Kidney glomerular epithelial cell (primary cell): Measurements from ENCODE around the gene COA1.
"Not testable (repeated sequence)": the region's sequence is repeated elsewhere in the genome, so short reads cannot be mapped to it uniquely, and the experiment has no call there.

ENCODE experiments used
- DNase-seq: peaks from one replicate; lab custom pipeline; 2025; lab: John Stamatoyannopoulos, UW

Gene COA1

DNA sequence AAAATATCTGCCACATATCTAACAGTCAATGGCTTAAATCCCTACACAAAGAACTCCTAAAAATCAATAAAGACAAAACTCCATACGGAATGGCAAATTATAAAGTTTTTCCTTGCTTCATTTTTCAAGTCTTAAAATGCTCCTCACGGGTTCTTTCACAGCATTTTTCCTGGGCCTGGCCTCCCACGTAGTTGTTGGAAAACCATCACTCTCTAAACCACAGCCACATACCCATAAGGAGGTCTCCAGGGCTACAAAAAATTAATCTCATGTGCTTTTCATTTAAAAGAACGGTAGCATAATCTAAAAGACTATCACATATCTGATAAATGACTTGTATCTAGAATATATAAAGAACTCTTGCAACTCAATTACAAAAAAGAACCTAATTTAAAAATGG lies 2.9 kb downstream of the COA1 start:
- no peak for DNase-seq

DNA sequence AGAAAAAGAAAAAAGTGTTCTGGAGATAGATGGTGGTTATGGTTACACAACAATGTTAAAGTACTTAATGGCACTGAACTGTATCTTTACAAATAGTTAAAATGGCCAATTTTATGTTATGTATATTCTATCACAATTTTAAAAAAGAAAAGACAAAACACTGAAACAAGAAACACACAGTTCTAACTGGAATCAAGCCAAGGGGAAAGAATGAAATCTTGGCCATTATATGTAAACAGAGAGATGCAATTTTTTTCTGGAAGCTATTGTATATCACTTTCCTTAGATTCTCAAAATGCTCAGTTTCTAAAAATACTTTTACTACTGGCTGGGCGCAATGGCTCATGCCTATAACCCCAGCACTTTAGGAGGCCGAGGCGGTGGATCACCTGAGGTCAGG lies 4.1 kb downstream of the COA1 start:
- DNase-seq, result no peak

DNA sequence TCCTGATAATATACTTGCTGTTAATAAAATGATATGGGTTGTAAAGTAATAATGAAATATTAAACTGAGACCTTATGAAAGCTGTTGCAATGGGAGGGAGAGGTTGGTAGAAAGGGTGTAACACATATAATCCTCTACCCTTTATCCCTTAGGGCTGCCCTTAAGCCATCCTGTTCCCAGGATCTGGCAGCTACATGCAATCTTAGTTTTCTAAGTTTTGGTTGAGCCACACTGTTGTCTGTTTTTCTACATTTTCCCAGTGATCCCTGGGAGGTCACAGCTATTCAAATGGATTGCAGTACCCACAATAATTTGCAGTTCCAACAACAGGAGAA lies 6.3 kb downstream of the COA1 start:
- no peak for DNase-seq

DNA sequence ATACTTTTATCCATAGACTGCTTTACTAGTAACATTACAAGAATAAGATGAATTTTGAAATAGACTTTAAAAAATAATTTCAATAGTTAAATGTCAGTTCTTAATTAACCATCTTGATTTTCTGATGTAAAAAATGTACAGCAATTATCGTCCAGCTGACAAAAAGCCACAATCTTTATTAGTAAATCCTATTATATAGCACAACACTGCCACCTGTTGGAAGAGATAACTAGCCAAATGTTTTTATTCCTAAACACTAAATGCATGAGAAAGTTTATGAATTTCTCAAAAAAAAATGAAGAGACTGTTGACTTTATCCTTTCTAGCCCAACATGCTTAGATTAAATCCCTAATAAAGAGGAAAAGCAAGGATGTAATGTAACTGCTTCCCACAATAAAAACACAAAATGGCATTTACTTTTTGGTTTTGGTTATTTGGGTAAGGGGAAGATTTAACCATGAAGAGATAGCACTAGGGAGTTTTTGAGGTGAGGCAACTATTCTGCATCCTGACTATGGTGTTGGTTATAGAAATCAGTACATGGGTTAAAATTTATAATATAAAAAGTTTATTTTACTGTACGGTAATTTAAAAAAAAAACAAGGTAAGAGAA lies 8.0 kb downstream of the COA1 start:
- peak; percentile 46 for DNase-seq

DNA sequence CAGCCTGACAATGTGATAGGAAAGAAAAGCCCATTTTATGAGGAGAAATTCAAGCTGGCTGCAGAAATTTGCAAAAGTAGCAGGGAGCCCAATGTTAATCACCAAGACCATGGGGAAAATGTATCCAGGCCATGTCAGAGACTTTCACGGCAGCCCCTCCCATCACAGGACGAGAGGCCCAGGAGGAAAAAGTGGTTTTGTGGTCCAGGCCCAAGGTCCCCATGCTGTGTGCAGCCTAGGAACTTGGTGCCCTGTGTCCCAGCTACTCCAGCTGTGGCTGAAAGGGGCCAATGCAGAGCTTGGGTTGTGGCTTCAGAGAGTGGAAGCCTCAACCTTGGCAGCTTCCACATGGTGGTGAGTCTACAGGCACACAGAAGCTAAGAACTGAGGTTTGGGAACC lies 12.7 kb downstream of the COA1 start:
- no peak for DNase-seq

DNA sequence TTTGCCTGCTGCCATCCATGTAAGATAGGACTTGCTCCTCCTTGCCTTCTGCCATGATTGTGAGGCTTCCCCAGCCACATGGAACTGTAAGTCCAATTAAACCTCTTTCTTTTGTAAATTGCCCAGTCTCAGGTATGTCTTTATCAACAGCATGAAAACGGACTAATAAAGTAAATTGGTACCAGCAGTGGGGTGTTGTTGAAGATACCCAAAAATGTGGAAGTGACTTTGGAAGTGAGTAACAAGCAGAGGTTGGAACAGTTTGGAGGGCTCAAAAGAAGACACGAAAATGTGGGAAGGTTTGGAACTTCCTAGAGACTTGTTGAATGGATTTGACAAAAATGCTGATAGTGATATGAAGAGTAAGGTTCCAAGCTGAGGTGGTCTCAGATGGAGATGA lies 13.4 kb downstream of the COA1 start:
- DNase-seq, result not testable (repeated sequence)

DNA sequence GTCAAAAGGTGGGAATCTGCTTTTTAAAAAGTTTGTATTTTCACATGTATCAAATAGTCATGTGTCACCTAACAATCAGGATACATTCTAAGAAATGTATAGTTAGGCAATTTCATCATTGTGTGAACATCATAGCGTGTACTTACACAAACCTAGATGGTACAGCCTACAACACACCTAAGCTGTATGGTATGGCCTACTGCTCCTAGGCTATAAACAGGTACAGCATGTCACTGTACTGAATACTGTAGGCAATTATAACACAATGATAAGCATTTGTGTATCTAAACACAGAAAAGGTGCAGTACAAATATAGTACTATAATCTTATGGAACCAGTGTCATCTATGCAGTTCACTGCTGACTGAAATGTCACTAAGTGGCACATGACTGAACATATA lies 17.8 kb downstream of the COA1 start:
- no peak for DNase-seq

DNA sequence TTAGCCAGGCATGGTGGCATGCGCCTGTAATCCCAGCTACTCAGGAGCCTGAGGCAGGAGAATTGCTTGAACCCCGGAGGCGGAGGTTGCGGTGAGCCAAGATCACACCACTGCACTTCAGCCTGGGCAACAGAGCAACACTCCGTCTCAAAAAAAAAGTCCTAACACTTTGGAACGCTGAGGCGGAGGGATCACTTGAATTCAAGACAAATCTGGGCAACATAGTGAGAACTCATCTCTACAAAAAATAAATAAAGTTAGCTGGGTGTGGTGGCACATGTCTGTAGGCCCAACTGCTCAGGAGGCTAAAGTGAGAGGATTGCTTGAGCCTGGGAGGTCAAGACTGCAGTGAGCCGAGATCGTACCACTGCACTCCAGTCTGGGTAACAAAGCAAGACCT lies 21.3 kb downstream of the COA1 start:
- not testable (repeated sequence) for DNase-seq

DNA sequence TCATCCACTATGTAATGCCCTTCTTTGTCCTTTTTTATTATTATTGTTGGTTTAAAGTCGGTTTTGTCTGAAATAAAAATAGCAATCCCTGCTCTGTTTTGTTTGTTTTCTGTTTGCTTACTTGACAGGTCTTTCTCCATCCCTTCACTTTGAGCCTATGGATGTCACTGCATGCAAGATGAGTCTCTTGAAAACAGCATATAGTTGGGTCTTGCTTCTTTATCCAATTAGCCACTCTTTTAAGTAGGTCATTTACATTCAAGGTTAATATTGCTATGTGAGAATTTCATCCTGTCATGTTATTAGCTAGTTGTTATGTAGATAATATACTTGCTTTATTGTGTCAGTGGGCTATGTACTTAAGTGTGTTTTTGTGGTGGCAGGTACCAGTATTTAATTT lies 25.8 kb downstream of the COA1 start:
- no peak for DNase-seq

DNA sequence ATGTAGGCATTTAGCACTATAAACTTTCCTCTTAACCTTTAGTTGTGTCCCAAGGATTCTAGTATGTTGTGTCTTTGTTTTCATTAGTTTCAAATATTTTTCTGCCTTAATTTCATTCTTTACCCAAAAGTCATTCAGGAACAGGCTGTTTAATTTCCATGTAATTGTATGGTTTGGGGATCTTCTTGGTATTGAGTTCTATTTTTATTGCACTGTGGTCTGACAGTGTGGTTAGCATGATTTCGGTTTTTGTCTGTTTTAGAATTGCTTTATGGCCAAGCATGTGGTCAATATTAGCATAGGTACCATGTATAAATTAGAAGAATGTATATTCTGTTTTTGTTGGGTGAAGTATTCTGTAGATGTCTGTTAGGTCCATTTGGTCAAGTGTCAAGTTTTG lies 26.3 kb downstream of the COA1 start:
- no peak for DNase-seq

DNA sequence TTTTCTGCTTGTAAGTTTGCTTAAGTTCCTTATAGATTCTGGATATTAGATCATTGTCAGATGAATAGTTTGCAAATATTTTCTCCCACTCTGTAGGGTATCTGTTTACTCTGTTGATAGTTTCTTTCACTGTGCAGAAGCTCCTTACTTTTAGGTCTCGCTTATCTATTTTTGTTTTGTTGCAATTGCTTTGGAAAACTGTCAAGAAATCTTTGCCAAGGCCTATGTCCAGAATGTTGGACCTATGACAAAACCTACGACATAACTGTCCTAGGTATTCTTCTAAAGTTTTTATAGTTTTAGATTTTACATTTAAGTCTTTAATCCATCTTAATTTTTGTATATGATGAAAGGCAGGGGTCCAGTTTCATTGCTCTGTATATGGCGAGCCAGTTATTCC lies 27.4 kb downstream of the COA1 start:
- DNase-seq, result no peak

DNA sequence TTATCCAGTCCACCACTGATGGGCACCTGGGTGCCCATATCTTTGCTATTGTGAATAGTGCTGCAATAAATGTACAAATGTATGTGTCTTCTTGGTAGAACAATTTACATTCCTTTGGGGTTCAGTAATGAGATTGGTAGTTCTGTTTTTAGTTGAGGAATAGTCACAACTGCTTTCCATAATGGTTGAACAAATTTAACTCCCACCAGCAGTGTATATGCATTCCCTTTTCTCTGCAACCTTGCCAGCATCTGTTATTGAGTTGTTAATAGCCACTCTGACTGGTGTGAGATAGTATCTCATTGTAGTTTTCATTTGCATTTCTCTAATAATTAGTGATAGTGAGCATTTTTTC lies 27.8 kb downstream of the COA1 start:
- DNase-seq, result no peak

DNA sequence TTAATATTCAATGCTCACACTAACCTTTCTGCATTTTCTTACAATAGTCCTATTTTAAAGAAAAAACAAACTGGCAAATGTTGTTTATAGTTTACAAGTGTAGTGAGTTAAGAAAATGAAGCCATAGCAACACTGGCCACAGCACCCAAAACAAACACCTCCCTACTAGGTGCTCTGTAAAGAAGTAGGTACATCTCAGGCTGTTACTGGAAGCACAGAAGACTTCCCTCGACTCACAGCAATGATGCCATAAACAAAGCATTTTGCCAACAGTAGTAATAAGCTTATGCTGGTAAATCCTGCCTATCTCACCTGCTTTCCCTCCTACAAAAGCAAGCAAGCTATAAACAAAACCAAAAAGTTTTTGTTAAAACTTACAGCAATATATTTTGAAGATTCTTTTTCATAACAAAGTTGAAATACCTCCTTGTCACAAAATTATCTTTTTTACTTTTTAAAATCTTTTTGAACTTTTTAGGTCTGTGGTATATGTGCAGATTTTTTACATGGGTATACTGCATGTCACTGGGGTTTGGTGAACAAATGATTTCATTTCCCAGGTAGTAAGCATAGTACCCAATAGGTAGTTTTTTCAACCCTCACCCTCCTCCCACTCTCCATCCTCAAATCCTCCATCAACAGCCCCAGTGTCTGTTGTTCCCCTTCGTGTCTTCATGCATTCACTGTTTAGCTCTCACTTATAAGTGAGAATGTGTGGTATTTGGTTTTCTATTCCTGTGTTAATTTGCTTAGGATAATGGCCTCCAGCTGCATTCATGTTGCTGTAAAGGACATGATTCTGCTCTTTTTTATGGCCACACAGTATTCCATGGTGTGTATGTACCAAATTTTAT lies 28.4 kb downstream of the COA1 start:
- DNase-seq, result peak; percentile 4

DNA sequence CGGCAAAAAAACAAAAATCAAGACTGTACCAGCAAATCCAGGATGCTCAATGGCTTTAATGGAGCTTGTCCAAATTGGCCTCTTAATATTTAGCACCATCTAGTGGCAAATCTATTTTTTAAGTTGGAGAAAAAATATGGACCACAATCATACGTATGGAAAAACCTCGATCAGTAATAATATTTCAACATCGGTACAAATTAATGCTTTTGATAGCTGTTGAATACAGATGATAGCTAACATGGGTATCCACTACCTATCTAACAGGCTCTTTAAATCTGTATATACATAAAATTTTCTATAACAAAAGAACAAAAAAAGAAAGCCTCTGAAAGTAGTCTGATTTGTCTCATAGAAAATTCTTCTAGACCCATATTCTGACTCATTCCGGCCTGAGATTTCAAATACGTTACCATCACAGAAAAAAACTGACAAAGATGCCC lies 29.2 kb downstream of the COA1 start:
- DNase-seq, result peak; percentile 41

DNA sequence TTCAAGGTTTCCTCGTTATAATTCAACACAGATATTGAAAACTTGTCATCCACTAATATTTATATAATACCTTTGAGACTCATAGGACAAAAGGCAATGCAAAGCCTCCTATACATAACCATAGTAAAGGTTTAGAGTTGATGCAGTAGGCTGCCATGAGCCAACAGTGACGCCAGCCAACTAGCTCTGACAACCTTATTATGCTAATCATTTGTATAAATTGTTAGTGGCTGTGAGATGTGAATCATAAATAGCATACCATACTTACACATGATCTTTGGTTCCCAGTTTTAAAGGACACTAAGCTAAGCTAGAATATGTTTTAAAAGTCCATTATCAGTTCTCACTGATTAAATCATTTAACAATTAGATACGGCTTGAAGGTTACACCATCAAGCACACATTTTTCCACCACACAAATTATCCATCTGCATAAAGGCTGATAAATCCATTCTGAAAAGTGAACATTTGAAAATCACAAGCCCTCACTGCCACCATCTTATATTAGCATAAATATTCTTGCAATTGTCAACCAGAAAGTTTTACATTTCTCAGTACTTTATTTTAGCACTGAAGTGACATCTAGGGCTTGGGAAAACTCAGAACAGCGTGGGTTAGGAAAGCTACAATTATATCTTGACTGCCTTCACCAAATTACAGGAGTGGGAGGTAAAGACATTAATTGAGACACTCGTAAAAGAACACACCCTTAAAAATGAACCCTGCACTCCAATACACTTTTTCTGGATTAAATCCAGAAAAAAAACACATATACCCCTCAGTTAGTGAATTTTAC lies 30.7 kb downstream of the COA1 start:
- no peak for DNase-seq

DNA sequence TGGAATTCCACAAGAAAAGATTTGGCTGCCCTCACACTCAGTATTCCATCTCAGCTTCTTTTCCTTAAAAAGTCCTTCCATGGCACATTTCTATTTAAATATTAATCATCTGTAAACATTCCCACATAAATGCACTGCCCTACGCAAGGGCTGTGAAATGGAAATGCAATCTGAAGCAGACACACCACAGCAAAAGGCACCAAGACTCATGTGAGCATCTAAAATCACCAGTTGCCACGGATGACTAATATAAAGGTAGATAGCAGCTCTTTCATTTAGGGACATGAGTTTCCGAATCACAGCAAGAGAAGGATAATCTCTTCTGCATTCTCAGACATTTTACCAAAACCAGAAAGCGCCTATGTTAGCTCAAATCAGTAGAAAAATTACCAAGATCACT lies 31.6 kb downstream of the COA1 start:
- no peak for DNase-seq

DNA sequence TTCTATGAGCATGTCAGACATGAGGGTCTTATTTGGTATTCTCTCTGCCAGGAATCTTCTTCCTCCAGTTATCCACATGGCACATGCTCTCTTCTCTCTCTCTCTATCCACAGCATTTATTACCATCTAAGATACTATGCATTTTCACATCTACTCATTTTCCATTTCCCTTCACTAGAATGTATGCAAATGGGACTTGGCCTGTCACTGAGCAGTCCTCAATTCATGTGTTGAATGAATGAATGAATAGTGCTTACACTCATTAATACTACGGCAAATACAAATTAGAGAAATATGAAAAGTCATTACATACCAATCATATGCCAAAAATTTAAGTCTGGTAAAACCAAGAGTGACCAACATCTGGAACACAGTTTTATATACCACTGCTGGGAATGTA lies 34.0 kb downstream of the COA1 start:
- no peak for DNase-seq

DNA sequence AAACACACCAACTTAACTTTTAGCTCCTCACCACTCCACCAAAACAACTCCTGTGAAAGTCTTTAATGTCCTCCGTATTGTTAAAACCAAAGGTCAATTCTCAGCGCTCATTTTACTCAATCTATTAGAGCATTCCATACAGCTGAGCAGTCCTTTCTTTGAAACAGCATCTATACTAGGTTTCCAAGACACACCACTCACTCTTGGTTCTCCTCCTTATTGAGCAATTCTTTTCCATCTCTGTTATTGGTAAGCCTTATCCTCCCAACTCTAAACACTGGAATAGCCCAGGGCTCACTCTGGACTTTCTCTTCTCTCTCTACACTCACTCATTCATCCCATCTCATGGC lies 34.9 kb downstream of the COA1 start:
- DNase-seq, result peak; percentile 3

DNA sequence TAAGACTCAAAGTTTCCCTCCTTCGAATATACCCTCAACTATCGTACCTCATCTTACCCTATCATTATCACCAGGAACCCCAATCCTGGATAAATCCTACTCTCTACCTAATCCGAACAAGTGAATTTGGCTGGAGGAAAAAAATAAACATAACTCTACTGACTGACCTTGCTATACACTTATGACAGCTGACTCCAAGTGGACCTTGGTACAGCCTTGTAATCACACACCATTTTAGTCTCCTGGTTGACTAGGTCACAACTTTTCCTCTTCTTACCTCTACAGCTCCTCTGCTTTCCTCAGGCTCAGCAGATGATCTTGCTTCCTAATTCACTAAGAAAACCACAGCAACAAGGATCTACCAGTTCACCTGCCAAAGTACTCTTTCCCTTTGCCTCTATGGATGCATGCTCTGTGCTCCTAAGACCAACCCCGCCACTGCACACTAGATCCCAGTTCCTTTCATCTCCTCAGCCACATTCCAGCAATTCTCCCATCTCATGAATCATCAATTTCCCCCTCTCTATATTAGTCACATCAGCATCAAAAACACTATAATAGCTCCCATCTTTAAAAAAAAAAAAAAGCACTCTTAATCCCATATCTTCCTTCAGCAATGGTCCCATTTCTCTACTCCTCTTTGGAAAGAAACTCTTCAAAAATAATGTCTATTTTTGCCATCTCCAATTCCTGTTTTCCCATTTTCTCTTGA lies 35.5 kb downstream of the COA1 start:
- DNase-seq, result peak; percentile 70

DNA sequence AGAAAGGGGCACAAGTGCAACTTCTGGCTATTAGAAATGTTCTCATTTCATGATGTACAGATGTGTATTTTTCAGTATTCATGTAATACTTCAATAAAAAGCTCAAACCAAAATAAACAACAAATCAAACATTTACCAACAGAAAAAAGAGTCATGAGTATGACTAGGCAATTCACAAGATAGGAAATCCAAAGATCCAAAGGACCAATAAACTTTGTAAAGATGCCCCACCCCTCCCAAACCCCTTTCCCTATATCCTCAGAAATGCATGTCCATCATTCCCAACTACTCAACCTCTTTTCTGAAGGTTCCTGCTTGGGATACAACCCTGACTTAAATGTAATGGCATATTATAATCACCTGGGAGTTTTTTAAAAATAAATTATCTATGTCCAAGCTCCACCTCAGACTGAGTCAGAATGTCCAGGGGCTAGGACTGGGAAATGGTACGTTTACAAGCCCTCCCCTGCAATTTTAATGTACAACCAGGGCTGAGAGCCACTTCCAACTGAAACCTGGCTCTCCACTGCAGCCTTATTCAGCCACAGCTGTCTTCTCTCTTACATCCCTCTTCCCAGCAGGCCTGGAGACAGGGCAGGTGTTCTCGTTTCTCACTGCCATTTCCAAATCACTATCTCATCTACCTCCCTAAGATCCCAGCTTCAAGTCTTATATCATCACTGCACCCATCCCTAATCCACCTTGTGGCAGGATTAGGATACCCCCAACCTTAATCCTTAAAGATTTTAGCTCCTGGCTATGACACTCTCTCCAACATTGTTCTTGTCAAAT lies 36.5 kb downstream of the COA1 start:
- DNase-seq, result peak; percentile 2

DNA sequence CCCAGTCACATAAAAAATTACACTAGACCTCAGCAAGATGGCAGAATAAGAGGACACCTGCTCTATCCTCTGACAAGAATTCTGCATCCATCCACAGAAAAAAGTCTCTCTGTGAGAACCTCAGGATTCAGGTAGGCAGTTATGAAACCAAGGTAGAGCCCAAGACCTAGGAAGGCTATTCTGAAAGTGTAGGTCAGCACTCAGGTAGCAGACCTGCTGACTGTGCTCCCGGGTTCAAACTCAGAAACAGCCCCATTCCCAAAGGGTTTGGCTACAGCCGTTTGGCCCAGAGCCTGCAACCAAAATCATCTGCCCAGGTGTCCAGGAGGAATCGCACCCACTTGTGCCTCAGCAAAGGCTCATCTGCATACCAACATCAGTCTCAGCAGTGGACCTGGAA lies 37.7 kb downstream of the COA1 start:
- DNase-seq, result no peak

DNA sequence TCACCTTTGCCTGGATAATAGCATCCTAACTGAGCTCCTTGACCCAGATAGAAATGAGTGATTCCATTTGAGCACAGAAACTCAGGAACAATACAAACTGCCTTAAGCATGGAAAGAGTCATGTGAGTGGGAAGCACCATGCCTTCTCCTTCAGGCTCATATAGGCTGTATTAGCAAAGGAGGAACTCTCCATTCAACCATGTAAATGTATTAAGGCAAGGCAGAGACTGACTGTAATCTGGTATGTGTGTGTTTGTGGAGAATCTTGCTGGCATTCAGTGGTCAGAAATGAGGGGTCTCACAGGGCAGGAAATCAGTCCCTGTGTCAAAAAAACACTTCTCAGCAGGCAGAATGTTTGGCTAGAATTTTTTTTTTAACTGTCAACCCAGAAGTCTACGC lies 40.2 kb downstream of the COA1 start:
- DNase-seq, result no peak
